IPS-NIHi7 (cell line): Measurements from ENCODE around the gene ZNF428.
"Not testable (repeated sequence)": the region's sequence is repeated elsewhere in the genome, so short reads cannot be mapped to it uniquely, and the experiment has no call there.

Experiments
- DNase-seq: peaks from one replicate; pipeline ENCODE4 v3.0.0; 2012; ENCODE audit warnings: mixed read lengths; ENCODE audit errors: extremely low spot score

ZNF428 gene

GRCh38 chr19:43616954-43617353 is 2.5 kb downstream of the ZNF428 start:
- no peak for DNase-seq

GRCh38 chr19:43616306-43616705 is 3.1 kb downstream of the ZNF428 start:
- no peak for DNase-seq

GRCh38 chr19:43612374-43612773 is 7.1 kb downstream of the ZNF428 start:
- DNase-seq = no peak

GRCh38 chr19:43611788-43612187 is 7.6 kb downstream of the ZNF428 start, which contains the start of gene SRRM5:
Gene SRRM5 (plus strand): TSS chr19:43612088. CDS start chr19:43612122, 34 bp downstream.
- DNase-seq = no peak

GRCh38 chr19:43610493-43610892 is 8.9 kb downstream of the ZNF428 start:
- no peak for DNase-seq

GRCh38 chr19:43609872-43610271 is 9.6 kb downstream of the ZNF428 start:
- DNase-seq = no peak

- DNase-seq = no peak
Observed at GRCh38 chr19:43607238-43608205, 11.9 kb downstream of the ZNF428 start.

GRCh38 chr19:43606569-43607229 is 12.7 kb downstream of the ZNF428 start:
- DNase-seq = no peak

GRCh38 chr19:43605875-43606568 is 13.4 kb downstream of the ZNF428 start:
- DNase-seq = no peak

- DNase-seq = not testable (repeated sequence)
Observed at GRCh38 chr19:43600326-43600725, 19.1 kb downstream of the ZNF428 start.

- DNase-seq = no peak
Observed at GRCh38 chr19:43599635-43600295, 19.7 kb downstream of the ZNF428 start.

GRCh38 chr19:43598445-43599240 is 20.8 kb downstream of the ZNF428 start:
- no peak for DNase-seq

GRCh38 chr19:43597876-43598275 is 21.6 kb downstream of the ZNF428 start:
- DNase-seq = no peak

GRCh38 chr19:43596842-43597461 is 22.5 kb downstream of the ZNF428 start:
- DNase-seq = no peak

- peak; percentile 98 for DNase-seq
Observed at GRCh38 chr19:43595999-43596841, 23.2 kb downstream of the ZNF428 start, which contains the start of the genes IRGQ and ZNF576. Gene IRGQ (minus strand): TSS chr19:43596134. CDS start chr19:43595338, 796 bp downstream. Gene ZNF576 (plus strand): TSS chr19:43596595. CDS start chr19:43597109, 514 bp downstream.

GRCh38 chr19:43595605-43595998 is 23.8 kb downstream of the ZNF428 start:
- DNase-seq = no peak

- peak; percentile 71 for DNase-seq
Observed at GRCh38 chr19:43594710-43595604, 24.5 kb downstream of the ZNF428 start.

- no peak for DNase-seq
Observed at GRCh38 chr19:43594081-43594697, 25.2 kb downstream of the ZNF428 start.
